ENCODE measurements around the gene FAM20A. TPM values are rescaled to one million over a fixed set of nuclear protein-coding genes. Genes with fewer than 3 reads are reported as not detected.
A peak's percentile ranks its signal among the peaks of the same experiment; 100 is the strongest.

The FAM20A gene
- total and polyA plus RNA-seq, 9 of the 15 experiments (the other 6 are each of a cell fraction or from before 2014, with no cell fraction given), result 0.07 TPM; not detected in 8

- TF ChIP-seq ZNF318 (IDR thresholded peaks at IDR 0.05; ENCODE audit: borderline replicate concordance in 1 of 2, low read depth in 1 of 2) (no peak), NFE2 (IDR thresholded peaks at IDR 0.05; ENCODE audit: low read depth) (no peak), SUPT5H (IDR thresholded peaks at IDR 0.05) (peak; percentile 84), CBX1 (IDR thresholded peaks at IDR 0.05; ENCODE audit: low read depth) (0 out of 2 replicates have a peak, but pooled peaks have one; percentile 51), SP1 (CRISPR knock-in tag; IDR thresholded peaks at IDR 0.05) (no peak; the same call in 1 of the 2 replicates), ZBTB40 (IDR thresholded peaks at IDR 0.05) (peak; percentile 79), ZBTB40 (CRISPR knock-in tag; IDR thresholded peaks at IDR 0.05) (no peak), LEF1 (IDR thresholded peaks at IDR 0.05) (no peak)
Measured at GRCh38 chr17:68512247-68512959, 88.8 kb downstream of the FAM20A start, which contains the start of gene PRKAR1A (continued).

Data from K562 (cell line).